Right renal pelvis (tissue), 4 donors: Measurements from ENCODE around the gene FAM219A. TPM values are rescaled to one million over a fixed set of nuclear protein-coding genes. Genes with fewer than 3 reads are reported as not detected.
"Not testable (repeated sequence)": the region's sequence is repeated elsewhere in the genome, so short reads cannot be mapped to it uniquely, and the experiment has no call there.

ENCODE experiments used
- DNase-seq, 4 donors: peaks; one replicate each; pipeline ENCODE4 v3.0.0-alpha.2; 2013; ENCODE audit warnings: low read depth in 4 of 4, low spot score in 3 of 4, missing footprints in 1 of 4
- polyA plus RNA-seq, 4 donors: library from polyadenylated mRNA; unstranded; fragments of 120-200 nt; gene quantifications; one replicate each; pipeline ENCODE4 v1.2.1, GENCODE V29; 2013; ENCODE audit not compliant: insufficient read length in 4 of 4

The FAM219A gene
- polyA plus RNA-seq, 4 donors = 13.7 to 15.4 (median 14.1) TPM

DNA sequence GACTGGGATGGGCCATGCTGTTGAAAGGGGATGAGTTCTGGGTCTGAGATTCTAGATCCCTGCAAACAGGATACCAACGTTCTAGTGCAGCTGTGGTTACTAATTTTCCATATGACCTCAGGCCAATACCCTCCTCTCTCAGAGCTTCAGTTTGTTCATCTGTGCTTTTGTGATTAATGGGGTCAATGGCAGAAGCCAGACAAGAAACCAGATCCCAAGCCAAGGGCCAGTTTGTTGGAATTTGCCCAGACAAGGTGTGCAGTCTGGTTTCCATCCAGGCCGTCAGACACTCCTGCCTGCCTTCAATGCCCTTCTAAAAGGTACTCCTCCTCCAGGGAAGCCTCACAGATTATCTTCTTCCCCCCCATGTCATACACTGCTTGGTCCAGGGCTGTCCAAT is 93.1 kb downstream of the FAM219A start:
- DNase-seq = no peak

DNA sequence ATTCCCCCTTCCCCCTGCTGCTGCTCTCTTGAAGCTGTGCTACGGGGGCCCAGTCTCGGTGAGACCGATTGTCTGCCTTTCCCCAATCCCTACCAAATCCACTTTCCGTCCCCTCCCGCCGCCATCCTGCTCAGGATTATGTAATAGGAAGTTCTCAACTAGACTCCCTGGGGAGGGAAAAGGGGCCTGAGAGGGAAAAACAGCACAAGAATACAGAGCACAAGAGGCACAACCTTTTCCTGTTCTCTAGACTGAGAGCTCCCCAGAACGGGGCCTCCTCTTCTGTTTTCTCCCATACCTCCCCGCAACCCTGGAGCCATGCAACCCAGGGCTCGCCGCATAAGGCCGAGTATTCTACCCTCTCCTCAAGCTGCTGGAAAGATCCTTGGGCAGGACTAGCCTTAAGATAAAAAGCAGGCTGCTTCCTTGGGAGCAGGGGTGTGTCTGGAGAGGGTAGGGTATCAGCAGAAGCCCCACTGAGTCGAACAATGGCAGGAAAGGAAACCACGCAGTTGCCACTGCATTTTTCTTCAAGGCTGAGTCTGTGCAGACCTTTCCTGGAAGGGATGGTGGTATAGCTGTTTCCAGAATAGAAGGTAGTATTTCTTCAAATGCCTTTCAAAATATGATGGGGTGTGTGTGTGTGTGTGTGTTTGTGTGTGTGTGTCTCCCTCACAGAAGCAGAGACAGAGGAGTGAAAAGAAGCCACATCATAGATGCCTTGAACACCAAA is 94.6 kb downstream of the FAM219A start:
- no peak for DNase-seq

DNA sequence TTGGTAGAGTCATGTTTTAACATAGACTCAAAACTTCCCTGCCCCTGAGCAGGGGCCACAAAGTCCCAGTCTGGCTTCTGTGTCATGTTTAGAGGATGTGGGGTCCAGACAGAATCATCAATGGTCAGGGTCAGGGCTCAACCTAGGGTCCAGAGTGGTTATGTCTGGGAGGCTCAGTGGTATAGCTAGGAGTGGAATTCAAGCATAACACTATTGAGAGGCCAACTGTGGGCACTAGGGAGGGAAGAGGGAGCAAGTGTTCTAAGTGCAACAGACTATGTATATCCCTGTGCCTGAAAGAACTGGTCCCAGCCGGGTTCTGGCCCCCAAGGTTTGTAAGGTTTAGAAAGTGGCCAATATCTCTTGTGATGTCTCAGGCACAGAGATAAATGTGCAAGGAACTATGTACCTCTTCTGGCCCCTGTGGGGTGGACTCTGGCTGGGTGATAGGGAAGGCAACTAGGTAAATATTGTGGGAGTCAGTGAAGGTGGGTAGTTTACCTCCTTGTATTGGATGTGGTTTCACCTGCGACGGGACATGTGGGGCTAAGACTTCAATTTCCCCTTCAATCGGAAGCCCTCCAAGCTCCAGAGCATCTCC is 95.7 kb downstream of the FAM219A start:
- no peak for DNase-seq

DNA sequence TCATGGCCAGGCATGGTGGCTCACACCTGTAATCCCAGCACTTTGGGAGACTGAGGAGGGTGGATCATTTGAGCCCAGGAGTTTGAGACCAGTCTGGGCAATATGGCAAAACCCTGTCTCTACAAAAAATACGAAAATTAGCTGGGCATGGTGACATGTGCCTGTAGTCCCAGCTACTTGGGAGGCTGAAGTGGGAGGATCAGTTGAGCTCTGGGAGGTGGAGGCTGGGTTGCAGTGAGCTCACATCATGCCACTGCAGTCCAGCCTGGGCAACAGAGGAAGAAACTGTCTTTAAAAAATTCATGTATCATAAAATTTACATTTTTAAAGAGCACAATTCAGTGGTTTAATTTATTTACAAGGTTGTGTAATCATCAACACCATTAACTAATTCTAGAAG is 105.4 kb downstream of the FAM219A start:
- not testable (repeated sequence) for DNase-seq

DNA sequence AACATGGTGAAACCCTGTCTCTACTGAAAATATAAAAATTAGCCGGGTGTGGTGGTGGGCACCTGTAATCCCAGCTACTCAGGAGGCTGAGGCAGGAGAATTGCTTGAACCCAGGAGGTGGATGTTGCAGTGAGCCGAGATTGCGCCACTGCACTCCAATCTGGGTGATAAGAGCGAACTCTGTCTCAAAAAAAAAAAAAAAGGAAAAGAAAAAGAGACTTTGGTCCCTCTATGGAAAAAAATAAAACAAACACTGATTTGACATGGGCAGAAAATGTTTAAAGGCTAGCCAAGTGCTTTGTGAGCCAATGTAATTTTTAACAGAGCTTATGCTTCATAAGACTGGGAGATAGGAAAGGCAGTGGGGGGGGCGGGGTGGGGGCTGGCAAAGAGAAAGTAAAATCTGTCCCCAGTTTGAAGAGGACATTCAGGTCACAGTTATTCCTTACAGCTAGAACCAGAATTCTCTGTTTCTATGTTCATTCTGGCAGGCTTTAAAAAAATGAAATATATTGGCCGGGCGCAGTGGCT is 106.2 kb downstream of the FAM219A start:
- DNase-seq = not testable (repeated sequence)

DNA sequence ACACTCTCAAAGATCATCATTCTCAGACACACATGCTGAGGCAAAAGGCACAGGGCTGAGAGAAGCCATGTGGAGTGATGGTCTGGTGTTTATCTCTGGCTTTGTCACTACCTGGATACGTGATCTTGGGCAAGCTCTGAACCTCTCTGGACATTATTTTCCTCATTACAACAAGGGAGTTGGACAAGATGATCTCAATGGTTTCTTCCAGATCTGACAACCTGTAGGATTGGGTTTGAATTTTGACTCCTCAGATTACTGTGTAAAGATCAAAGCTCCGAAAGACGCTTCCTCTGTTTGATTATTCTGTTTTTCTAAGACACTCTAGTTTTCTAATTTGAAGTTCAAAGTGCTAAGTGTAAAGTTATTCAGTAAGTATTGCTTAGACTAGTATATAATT is 109.0 kb downstream of the FAM219A start:
- DNase-seq = no peak

Other genes with a start within 250 kb of the FAM219A start
- 1 to 10 TPM; 5.4 to 6.2 (median 5.9) TPM for gene KIF24, start 129.3 kb downstream of the FAM219A start, polyA plus RNA-seq
- gene NUDT2, start 129.0 kb downstream of the FAM219A start, polyA plus RNA-seq = 10 to 100 TPM; 21.7 to 27.6 (median 25.2) TPM
- gene MYORG, start 81.7 kb downstream of the FAM219A start, polyA plus RNA-seq = 10 to 100 TPM in 2 of 4 donors, 1 to 10 TPM in 2; 7.6 to 11.5 (median 9.6) TPM
- gene DNAI1, start 235 bp upstream of the FAM219A start, polyA plus RNA-seq = 1 to 10 TPM; 1.9 to 2.2 (median 1.9) TPM
- 1 to 10 TPM in 3 of 4 donors, under 1 TPM in 1; 0.74 to 2.8 (median 1.8) TPM for gene ENHO, start 64.4 kb upstream of the FAM219A start, polyA plus RNA-seq
- gene CNTFR, start 131.2 kb upstream of the FAM219A start, polyA plus RNA-seq = 10 to 100 TPM; 42.5 to 53.8 (median 46.6) TPM
- 10 to 100 TPM; 23.9 to 36.7 (median 30.0) TPM for gene RPP25L, start 153.5 kb upstream of the FAM219A start, polyA plus RNA-seq
- 100 to 1,000 TPM in 2 of 4 donors, 10 to 100 TPM in 2; 95.5 to 108 (median 99.3) TPM for gene DCTN3, start 161.9 kb upstream of the FAM219A start, polyA plus RNA-seq
- gene ARID3C, start 170.5 kb upstream of the FAM219A start, polyA plus RNA-seq = under 1 TPM in 1 of 4 donors, not detected in 3; 0.12 TPM
- 10 to 100 TPM; 48.2 to 52.6 (median 49.9) TPM for gene SIGMAR1, start 179.2 kb upstream of the FAM219A start, polyA plus RNA-seq
- gene GALT, start 188.1 kb upstream of the FAM219A start, polyA plus RNA-seq = 10 to 100 TPM; 65.4 to 71.6 (median 66.1) TPM
- 10 to 100 TPM; 47.7 to 66.7 (median 53.4) TPM for gene IL11RA, start 193.6 kb upstream of the FAM219A start, polyA plus RNA-seq
- under 1 TPM; 0.28 to 0.71 (median 0.54) TPM for gene CCL27, start 204.1 kb upstream of the FAM219A start, polyA plus RNA-seq
- 1 to 10 TPM in 1 of 4 donors, not detected in 3; 1.6 TPM for gene CCL19, start 232.7 kb upstream of the FAM219A start, polyA plus RNA-seq